Glutamatergic neuron (in vitro differentiated cells): ENCODE data around the gene WWOX. TPM values are rescaled to one million over a fixed set of nuclear protein-coding genes. Genes with fewer than 3 reads are reported as not detected.

Experiments
- DNase-seq: peaks from one replicate; pipeline ENCODE4 v3.0.0; 2022
- H3K27ac Mint-ChIP-seq: one replicate; pipeline ENCODE4 v1.8.0; 2020; ENCODE audit warnings: mild to moderate bottlenecking, mixed read lengths, inconsistent platforms; ENCODE audit not compliant: unreplicated experiment
- H3K27me3 Mint-ChIP-seq: one replicate; pipeline ENCODE4 v1.8.0; 2020; ENCODE audit warnings: mild to moderate bottlenecking, moderate library complexity, mixed read lengths, inconsistent platforms; ENCODE audit not compliant: unreplicated experiment
- H3K36me3 Mint-ChIP-seq: one replicate; pipeline ENCODE4 v1.8.0; 2020; ENCODE audit warnings: mild to moderate bottlenecking, mixed read lengths, inconsistent platforms; ENCODE audit not compliant: unreplicated experiment
- H3K4me1 Mint-ChIP-seq: one replicate; pipeline ENCODE4 v1.8.0; 2020; ENCODE audit warnings: mild to moderate bottlenecking, low read depth, mixed read lengths, inconsistent platforms; ENCODE audit not compliant: unreplicated experiment
- H3K4me3 Mint-ChIP-seq: one replicate; pipeline ENCODE4 v1.8.0; 2020; ENCODE audit warnings: mild to moderate bottlenecking, mixed read lengths, inconsistent platforms; ENCODE audit not compliant: unreplicated experiment
- H3K9me3 Mint-ChIP-seq: one replicate; pipeline ENCODE4 v1.8.0; 2020; ENCODE audit warnings: mild to moderate bottlenecking, moderate library complexity, mixed read lengths, inconsistent platforms; ENCODE audit not compliant: unreplicated experiment
- CTCF ChIP-seq: fragments of 200-600 bp; sonication (generic); IDR thresholded peaks from one replicate; pipeline ENCODE4 v1.5.0; 2021; ENCODE audit not compliant: partially characterized antibody, unreplicated experiment
- total RNA-seq: library from RNA; stranded (reverse); fragmentation: NEBNext Ultra II Directional; extraction: Animal tissue kit (Norgen Biotek cat#: 25700); gene quantifications from one replicate; pipeline ENCODE4 v1.2.1, GENCODE V29; 2021; ENCODE audit not compliant: unreplicated experiment

WWOX gene
- total RNA-seq, 1 donor from 2014 or later: 10.3 TPM

- no peaks in the 10 kb centered on the region for H3K4me1 Mint-ChIP-seq
- no peak for DNase-seq
- no peaks in the 10 kb centered on the region for H3K9me3 Mint-ChIP-seq
Measured at GRCh38 chr16:79168321-79168720, 1068.9 kb downstream of the WWOX start.

GRCh38 chr16:79169239-79169638 is 1069.8 kb downstream of the WWOX start:
- H3K9me3 Mint-ChIP-seq: no peaks in the 10 kb centered on the region
- peaks cover 11% of the 10 kb centered on the region for H3K36me3 Mint-ChIP-seq
- no peaks in the 10 kb centered on the region for H3K27me3 Mint-ChIP-seq
- no peak overlapping the region for H3K4me3 Mint-ChIP-seq
- no peaks in the 10 kb centered on the region for H3K4me1 Mint-ChIP-seq
- TF ChIP-seq CTCF: no peak
- no peak for DNase-seq
- H3K27ac Mint-ChIP-seq: no peak overlapping the region

More at GRCh38 chr16:79168321-79168720, 1068.9 kb downstream of the WWOX start:
- Mint-ChIP-seq H3K4me3 (no peak overlapping the region), H3K36me3 (peaks cover 11% of the 10 kb centered on the region), H3K27ac (no peak overlapping the region), H3K27me3 (no peaks in the 10 kb centered on the region)
- TF ChIP-seq CTCF: no peak

- Mint-ChIP-seq H3K36me3 (peaks cover 11% of the 10 kb centered on the region), H3K4me3 (no peak overlapping the region)
- no peak for TF ChIP-seq CTCF
Measured at GRCh38 chr16:79170555-79171246, 1071.2 kb downstream of the WWOX start.

GRCh38 chr16:79171504-79171903 is 1072.0 kb downstream of the WWOX start:
- Mint-ChIP-seq H3K4me1 (no peaks in the 10 kb centered on the region), H3K27ac (no peak overlapping the region), H3K9me3 (no peaks in the 10 kb centered on the region), H3K27me3 (peaks cover 2% of the 10 kb centered on the region), H3K36me3 (peaks cover 11% of the 10 kb centered on the region), H3K4me3 (no peak overlapping the region)
- no peak for DNase-seq
- no peak for TF ChIP-seq CTCF

More at GRCh38 chr16:79170555-79171246, 1071.2 kb downstream of the WWOX start:
- H3K27me3 Mint-ChIP-seq: peaks cover 1% of the 10 kb centered on the region
- no peaks in the 10 kb centered on the region for H3K4me1 Mint-ChIP-seq
- H3K27ac Mint-ChIP-seq: no peak overlapping the region
- DNase-seq: no peak
- H3K9me3 Mint-ChIP-seq: no peaks in the 10 kb centered on the region

- TF ChIP-seq CTCF: no peak
- Mint-ChIP-seq H3K9me3 (no peaks in the 10 kb centered on the region), H3K4me3 (no peak overlapping the region), H3K36me3 (peaks cover 11% of the 10 kb centered on the region), H3K4me1 (no peaks in the 10 kb centered on the region), H3K27me3 (peaks cover 2% of the 10 kb centered on the region), H3K27ac (no peak overlapping the region)
- no peak for DNase-seq
Measured at GRCh38 chr16:79171931-79172705, 1072.7 kb downstream of the WWOX start.
